ENCODE results near the gene SZRD1. TPM values are rescaled to one million over a fixed set of nuclear protein-coding genes. Genes with fewer than 3 reads are reported as not detected.

The SZRD1 gene
- total and polyA plus RNA-seq, 2 of the 8 experiments (the other 6 are each of a cell fraction or from before 2014, with no cell fraction given) = 97.8 to 108 TPM

DNA sequence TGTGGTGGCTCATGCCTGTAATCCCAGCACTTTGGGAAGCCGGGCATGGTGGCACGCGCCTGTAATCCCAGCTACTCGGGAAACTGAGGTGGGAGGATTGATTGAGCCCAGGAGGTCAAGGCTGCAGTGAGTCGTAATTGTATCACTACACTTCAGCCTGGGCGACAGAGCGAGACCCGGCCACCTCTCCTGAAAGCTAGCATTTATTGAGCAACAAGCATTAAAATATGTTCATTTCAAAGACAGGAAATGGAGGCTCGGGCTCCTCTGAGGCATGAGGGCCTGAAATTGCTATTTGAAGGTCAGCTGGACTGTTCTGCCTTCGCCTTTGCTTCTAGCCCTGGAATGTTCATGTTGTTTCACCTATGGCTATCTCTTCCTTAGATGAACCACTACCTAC, 35.7 kb downstream of the SZRD1 start:
- Histone ChIP-seq H2AK5ac (ENCODE audit: low read depth, low read length) (no peak overlapping the region), H3K56ac (replicated peaks; ENCODE audit: insufficient read length, low read depth, low read length) (no peak overlapping the region), H4K5ac (ENCODE audit: insufficient read length, low read depth, low read length) (no peak overlapping the region), H3K14ac (ENCODE audit: insufficient read length) (no peak overlapping the region), H3K23ac (ENCODE audit: insufficient read length) (no peak overlapping the region), H3K79me2 (ENCODE audit: control insufficient read depth in 1 of 2, insufficient read depth in 2 of 2, low read length in 2 of 2) (no peaks in the 10 kb centered on the region), H2BK12ac (ENCODE audit: low read depth, low read length) (no peak overlapping the region), H2BK20ac (ENCODE audit: low read length) (no peak overlapping the region), H3K9ac (replicated peaks in 1 of 4; ENCODE audit: extremely low read depth in 1 of 4, low read depth in 3 of 4, low read length in 3 of 4) (no peak overlapping the region), H3K27me3 (replicated peaks in 1 of 4; ENCODE audit: control insufficient read depth in 3 of 4, extremely low read depth in 1 of 4, insufficient read depth in 3 of 4, low read length in 3 of 4) (no peaks in the 10 kb centered on the region), H4K91ac (replicated peaks; ENCODE audit: insufficient read length, low read length) (no peak overlapping the region), H3K27ac (ENCODE audit: low read depth, low read length) (no peak overlapping the region), H3K9me3 (ENCODE audit: insufficient read depth in 2 of 2, low read depth in 1 of 2, low read length in 1 of 2) (no peaks in the 10 kb centered on the region), H3K4me1 (replicated peaks in 1 of 4; ENCODE audit: control insufficient read depth in 3 of 4, insufficient read depth in 4 of 4, low read length in 3 of 4) (no peaks in the 10 kb centered on the region), H3K4me3 (ENCODE audit: extremely low read depth in 1 of 4, insufficient read depth in 2 of 4, low read depth in 3 of 4, low read length in 4 of 4) (no peak overlapping the region), H2BK5ac (ENCODE audit: low read depth, low read length) (no peak overlapping the region), H3K4ac (replicated peaks; ENCODE audit: insufficient read length, low read depth, low read length) (no peak overlapping the region), H3K79me1 (ENCODE audit: low read depth, low read length) (no peaks in the 10 kb centered on the region; the same call in 1 of the 2 replicates), H4K8ac (ENCODE audit: extremely low read depth, insufficient read depth, low read length) (no peak overlapping the region), H3K36me3 (ENCODE audit: control insufficient read depth in 2 of 4, insufficient read depth in 4 of 4, low read length in 3 of 4) (peaks cover 0 to 2% (median 0%) of the 10 kb centered on the region in 4 experiments; a peak in 2 of 8 replicates), H3K4me2 (ENCODE audit: insufficient read depth in 1 of 2, low read depth in 2 of 2, low read length in 2 of 2) (no peak overlapping the region), H2BK15ac (ENCODE audit: low read length) (no peak overlapping the region), H3K18ac (ENCODE audit: extremely low read depth, low read length) (no peak overlapping the region), H2AFZ (ENCODE audit: low read length) (no peak overlapping the region), H4K20me1 (replicated peaks in 1 of 2; ENCODE audit: control insufficient read depth in 1 of 2, insufficient read depth in 2 of 2, low read length in 2 of 2) (no peaks in the 10 kb centered on the region), H2BK120ac (replicated peaks; ENCODE audit: low read depth, low read length) (no peak overlapping the region), H3K23me2 (ENCODE audit: low read depth, low read length) (no peaks in the 10 kb centered on the region)
- CTCF ChIA-PET (ENCODE audit: partially characterized antibody) = interaction anchor here (2.1 kb wide), 1 partner anchor 37 kb away, joined by 5 read pairs; the partner anchor contains the start of gene NECAP2
- WGBS, 2 experiments (ENCODE audit: extremely low coverage in 1 of 2, insufficient coverage in 1 of 2, insufficient read length in 1 of 2, insufficient replicate concordance in 2 of 2, low coverage in 1 of 2, low lambda C conversion rate in 2 of 2, missing lambda C conversion rate in 1 of 2) = 92% methylated on average over 10 of the region's 10 CpGs; no CpG with 5 or more reads in 1 of the 2 experiments
- DNase-seq (ENCODE audit: low read depth in 1 of 2, low spot score in 2 of 2) = no peak
- TF ChIP-seq CHD2 (IDR thresholded peaks at IDR 0.05; ENCODE audit: low read length) (no peak), TAF7 (optimal IDR thresholded peaks at IDR 0.05; ENCODE audit: borderline replicate concordance, low read depth, low read length) (no peak), SUZ12 (IDR thresholded peaks at IDR 0.05; ENCODE audit: low read length) (no peak), CEBPB (IDR thresholded peaks at IDR 0.05; ENCODE audit: low read depth, low read length) (no peak), BACH1 (IDR thresholded peaks at IDR 0.05; ENCODE audit: low read length) (no peak)
- FAIRE-seq = no peak
- POLR2A ChIA-PET (ENCODE audit: partially characterized antibody) = interaction anchor here (0.9 to 1.8 kb wide), 3 partner anchors 18 to 35 kb away, joined by 3 to 8 read pairs (median 4); partner anchors contain the start of gene SZRD1

All from H1 (cell line).